Activated naive CD4-positive, alpha-beta T cell treated with anti-CD3 and anti-CD28 coated beads, Interleukin-2, amount 50 U/mL, for 72 hours (primary cell): Measurements from ENCODE around the gene TMEM87B. TPM values are rescaled to one million over a fixed set of nuclear protein-coding genes. Genes with fewer than 3 reads are reported as not detected.

Experiments
- ATAC-seq, 2 donors: fragments of 150-1000 bp; cut with Tn5 transposase; 2 replicates each; pipeline ENCODE4 v1.10.0; 2021; ENCODE audit warnings: mild to moderate bottlenecking in 2 of 2, moderate library complexity in 2 of 2
- DNase-seq, 2 donors: peaks; one replicate each; pipeline ENCODE4 v3.0.0; 2021 to 2022; ENCODE audit warnings: low spot score in 2 of 2
- H3K27ac Mint-ChIP-seq, 2 donors: one replicate each; pipeline ENCODE4 v1.8.0; 2022; ENCODE audit warnings: mild to moderate bottlenecking in 2 of 2, mixed read lengths in 2 of 2
- H3K36me3 Mint-ChIP-seq, 2 donors: one replicate each; pipeline ENCODE4 v1.8.0; 2022; ENCODE audit warnings: mixed read lengths in 2 of 2
- H3K9me3 Mint-ChIP-seq, 2 donors: one replicate each; pipeline ENCODE4 v1.8.0; 2022; ENCODE audit warnings: mixed read lengths in 2 of 2
- total RNA-seq, 2 donors: library from RNA; stranded (reverse); gene quantifications; one replicate each; pipeline ENCODE4 v1.2.3, GENCODE V29; 2022

TMEM87B gene
- total RNA-seq, 2 donors from 2014 or later: 16.8 to 26.2 TPM

GRCh38 chr2:112160283-112161250, 105.5 kb downstream of the TMEM87B start:
- Mint-ChIP-seq H3K36me3 (no peaks in the 10 kb centered on the region), H3K27ac (no peak overlapping the region), H3K9me3 (no peaks in the 10 kb centered on the region)
- no peak for ATAC-seq
- peak in 1 of 2 donors; percentile 39 for DNase-seq

GRCh38 chr2:112161431-112162145, 106.5 kb downstream of the TMEM87B start:
- no peaks in the 10 kb centered on the region for H3K9me3 Mint-ChIP-seq
- no peaks in the 10 kb centered on the region for H3K36me3 Mint-ChIP-seq
- DNase-seq (no peak), ATAC-seq (no peak)
- no peak overlapping the region for H3K27ac Mint-ChIP-seq

GRCh38 chr2:112162341-112162740, 107.3 kb downstream of the TMEM87B start:
- DNase-seq: no peak
- ATAC-seq: no peak
- Mint-ChIP-seq H3K9me3 (no peaks in the 10 kb centered on the region), H3K27ac (no peak overlapping the region), H3K36me3 (no peaks in the 10 kb centered on the region)

GRCh38 chr2:112162956-112163355, 107.9 kb downstream of the TMEM87B start:
- Mint-ChIP-seq H3K27ac (no peak overlapping the region), H3K36me3 (no peaks in the 10 kb centered on the region), H3K9me3 (no peaks in the 10 kb centered on the region)
- DNase-seq: no peak
- no peak for ATAC-seq

GRCh38 chr2:112163541-112163981, 108.5 kb downstream of the TMEM87B start:
- H3K36me3 Mint-ChIP-seq: no peaks in the 10 kb centered on the region
- no peaks in the 10 kb centered on the region for H3K9me3 Mint-ChIP-seq
- DNase-seq (no peak), ATAC-seq (no peak)
- peak overlapping the region in 1 of 2 donors; percentile 26 for H3K27ac Mint-ChIP-seq

- DNase-seq (peak in 1 of 2 donors; percentile 39), ATAC-seq (no peak)
- H3K9me3 Mint-ChIP-seq: no peaks in the 10 kb centered on the region
- no peaks in the 10 kb centered on the region for H3K36me3 Mint-ChIP-seq
- no peak overlapping the region for H3K27ac Mint-ChIP-seq
These were observed 109.8 kb downstream of the TMEM87B start for GRCh38 chr2:112164876-112165275.

- ATAC-seq (no peak), DNase-seq (peak in 1 of 2 donors; percentile 40)
- no peaks in the 10 kb centered on the region for H3K36me3 Mint-ChIP-seq
- no peaks in the 10 kb centered on the region for H3K9me3 Mint-ChIP-seq
- no peak overlapping the region for H3K27ac Mint-ChIP-seq
These were observed 110.2 kb downstream of the TMEM87B start for GRCh38 chr2:112165296-112165695.

GRCh38 chr2:112166806-112167499, 111.9 kb downstream of the TMEM87B start:
- DNase-seq (no peak), ATAC-seq (peak; percentile 50 to 69)
- Mint-ChIP-seq H3K36me3 (no peaks in the 10 kb centered on the region), H3K27ac (peak overlapping the region in 1 of 2 donors; percentile 30), H3K9me3 (no peaks in the 10 kb centered on the region)

- H3K36me3 Mint-ChIP-seq: no peaks in the 10 kb centered on the region
- H3K9me3 Mint-ChIP-seq: no peaks in the 10 kb centered on the region
- no peak for DNase-seq
- no peak for ATAC-seq
- no peak overlapping the region for H3K27ac Mint-ChIP-seq
These were observed 113.5 kb downstream of the TMEM87B start for GRCh38 chr2:112168422-112169124.

Other genes starting within 250 kb of the TMEM87B start
- gene ANAPC1, start 171.1 kb upstream of the TMEM87B start, total RNA-seq: 100 to 1,000 TPM in 1 of 2 donors, 10 to 100 TPM in 1; 70.2 to 136 TPM
- gene MERTK, start 156.7 kb upstream of the TMEM87B start, total RNA-seq: 1 to 10 TPM; 1.0 to 1.1 TPM
- 10 to 100 TPM; 25.4 to 48.5 TPM for gene FBLN7, start 83.1 kb downstream of the TMEM87B start, total RNA-seq
- gene ZC3H8, start 199.8 kb downstream of the TMEM87B start, total RNA-seq: 10 to 100 TPM; 23.7 to 44.1 TPM
- gene ZC3H6, start 220.3 kb downstream of the TMEM87B start, total RNA-seq: 10 to 100 TPM; 11.1 to 13.8 TPM